ENCODE results near the gene LRRC18. TPM values are rescaled to one million over a fixed set of nuclear protein-coding genes. Genes with fewer than 3 reads are reported as not detected.

Gene LRRC18
- total and polyA plus RNA-seq, 2 donors (not counting 1 experiment from before 2014, with no cell fraction given) = not detected

GRCh38 chr10:48944171-48944570 lies 4.5 kb upstream of the LRRC18 start:
- Histone ChIP-seq H3K9ac (ENCODE audit: low read length) (no peak overlapping the region), H3K4me2 (replicated peaks; ENCODE audit: low read depth, low read length, poor library complexity, severe bottlenecking) (no peak overlapping the region), H3K9me3 (ENCODE audit: control extremely low read depth in 1 of 3, control insufficient read depth in 2 of 3, insufficient read depth in 1 of 3, low read length in 2 of 3) (no peaks in the 10 kb centered on the region), H3K79me2 (ENCODE audit: control insufficient read depth, insufficient read depth, low read length) (no peaks in the 10 kb centered on the region), H3K36me3 (replicated peaks in 1 of 2; ENCODE audit: control extremely low read depth in 1 of 2, control insufficient read depth in 1 of 2, extremely low read depth in 1 of 2, insufficient read depth in 2 of 2, low read length in 1 of 2) (peaks cover 7 to 98% of the 10 kb centered on the region in 2 experiments), H3K27me3 (replicated peaks in 1 of 4; ENCODE audit: control extremely low read depth in 1 of 4, control insufficient read depth in 3 of 4, insufficient read depth in 4 of 4, low read length in 3 of 4) (no peaks in the 10 kb centered on the region), H3K27ac (ENCODE audit: low read length in 2 of 2) (no peak overlapping the region), H4K20me1 (ENCODE audit: control insufficient read depth, insufficient read depth, low read length, poor library complexity, severe bottlenecking) (peaks cover 16% of the 10 kb centered on the region), H2AFZ (ENCODE audit: insufficient read depth, low read depth, low read length, poor library complexity, severe bottlenecking) (no peak overlapping the region), H3K4me3 (ENCODE audit: control extremely low read depth in 1 of 5, extremely low read depth in 1 of 5, insufficient read depth in 1 of 5, low read depth in 2 of 5, low read length in 4 of 5) (no peak overlapping the region), H3K4me1 (ENCODE audit: control insufficient read depth in 2 of 2, insufficient read depth in 2 of 2, low read length in 2 of 2) (no peaks in the 10 kb centered on the region)
- no peak for ATAC-seq (ENCODE audit: low read depth)
- intact Hi-C loops (cut with micrococcal nuclease) = no loop called here
- WGBS (ENCODE audit: insufficient coverage) = 100% methylated on average over 2 of the region's 3 CpGs
- no peak for DNase-seq
- Mint-ChIP-seq H3K27me3 (no peaks in the 10 kb centered on the region), H3K9me3 (ENCODE audit: insufficient read depth) (no peaks in the 10 kb centered on the region), H3K4me1 (no peaks in the 10 kb centered on the region), H3K4me3 (no peak overlapping the region), H3K27ac (no peak overlapping the region)
- no peak for TF ChIP-seq CTCF (IDR thresholded peaks at IDR 0.05)
- TF ChIP-seq EZH2 (IDR thresholded peaks at IDR 0.05; ENCODE audit: borderline replicate concordance, insufficient read depth, low read depth, low read length, poor library complexity, severe bottlenecking) = no peak
- ChIA-PET CTCF (no interaction called here), POLR2A (no interaction called here)

- POLR2A ChIA-PET = no interaction called here
- H3K36me3 ChIP-seq (replicated peaks in 1 of 2; ENCODE audit: control extremely low read depth in 1 of 2, control insufficient read depth in 1 of 2, extremely low read depth in 1 of 2, insufficient read depth in 2 of 2, low read length in 1 of 2) = peaks cover 4 to 95% of the 10 kb centered on the region in 2 experiments
These were observed 3.5 kb upstream of the LRRC18 start for GRCh38 chr10:48943096-48943495.

More at GRCh38 chr10:48943096-48943495, 3.5 kb upstream of the LRRC18 start:
- DNase-seq (no peak), ATAC-seq (ENCODE audit: low read depth) (no peak)
- WGBS (ENCODE audit: insufficient coverage) = 96% methylated on average over 10 of the region's 10 CpGs
- Histone ChIP-seq H2AFZ (ENCODE audit: insufficient read depth, low read depth, low read length, poor library complexity, severe bottlenecking) (no peak overlapping the region), H3K4me3 (ENCODE audit: control extremely low read depth in 1 of 5, extremely low read depth in 1 of 5, insufficient read depth in 1 of 5, low read depth in 2 of 5, low read length in 4 of 5) (no peak overlapping the region), H3K9ac (ENCODE audit: low read length) (no peak overlapping the region), H3K27me3 (replicated peaks in 1 of 4; ENCODE audit: control extremely low read depth in 1 of 4, control insufficient read depth in 3 of 4, insufficient read depth in 4 of 4, low read length in 3 of 4) (no peaks in the 10 kb centered on the region), H3K4me2 (replicated peaks; ENCODE audit: low read depth, low read length, poor library complexity, severe bottlenecking) (no peak overlapping the region), H3K27ac (ENCODE audit: low read length in 2 of 2) (no peak overlapping the region), H4K20me1 (ENCODE audit: control insufficient read depth, insufficient read depth, low read length, poor library complexity, severe bottlenecking) (peaks cover 21% of the 10 kb centered on the region), H3K9me3 (ENCODE audit: control extremely low read depth in 1 of 3, control insufficient read depth in 2 of 3, insufficient read depth in 1 of 3, low read length in 2 of 3) (no peaks in the 10 kb centered on the region), H3K79me2 (ENCODE audit: control insufficient read depth, insufficient read depth, low read length) (no peaks in the 10 kb centered on the region), H3K4me1 (ENCODE audit: control insufficient read depth in 2 of 2, insufficient read depth in 2 of 2, low read length in 2 of 2) (no peaks in the 10 kb centered on the region)
- intact Hi-C loops (cut with micrococcal nuclease) = no loop called here
- H3K27me3 Mint-ChIP-seq = no peaks in the 10 kb centered on the region
- H3K4me3 Mint-ChIP-seq = no peak overlapping the region
- CTCF ChIA-PET = no interaction called here
- peak overlapping the region; percentile 41 for H3K27ac Mint-ChIP-seq
- no peaks in the 10 kb centered on the region for H3K9me3 Mint-ChIP-seq (ENCODE audit: insufficient read depth)
- H3K4me1 Mint-ChIP-seq = no peaks in the 10 kb centered on the region
- TF ChIP-seq CTCF (IDR thresholded peaks at IDR 0.05) (no peak), EZH2 (IDR thresholded peaks at IDR 0.05; ENCODE audit: borderline replicate concordance, insufficient read depth, low read depth, low read length, poor library complexity, severe bottlenecking) (no peak)
